Kidney epithelial cell (primary cell): ENCODE results near the gene KRTAP5-6. TPM values are rescaled to one million over a fixed set of nuclear protein-coding genes. Genes with fewer than 3 reads are reported as not detected.

Experiments
- DNase-seq: peaks from one replicate; pipeline ENCODE4 v3.0.0-alpha.2; 2010; ENCODE audit warnings: low read depth
- H3K27me3 ChIP-seq: 2 replicates; pipeline ENCODE4 v1.6.0; 2011; ENCODE audit warnings: low read length; ENCODE audit not compliant: control insufficient read depth, insufficient read depth
- H3K36me3 ChIP-seq: 2 replicates; pipeline ENCODE4 v1.5.1; 2011; ENCODE audit warnings: low read length; ENCODE audit not compliant: control insufficient read depth, insufficient read depth
- H3K4me3 ChIP-seq: 2 replicates; pipeline ENCODE4 v1.5.1; 2011; ENCODE audit warnings: low read depth, mild to moderate bottlenecking, control low read depth, low read length
- CTCF ChIP-seq: IDR thresholded peaks from 2 replicates; pipeline ENCODE4 v1.5.1; 2011; ENCODE audit warnings: mild to moderate bottlenecking, moderate library complexity, low read length, control low read depth, inconsistent platforms; ENCODE audit not compliant: insufficient read depth, poor library complexity, severe bottlenecking
- total RNA-seq: library from RNA; depleted of rRNA; stranded (reverse); fragments of >200 nt; gene quantifications from 2 replicates; pipeline ENCODE4 v1.2.3, GENCODE V29; 2015

The KRTAP5-6 gene
- total RNA-seq, 1 donor from 2014 or later = not detected

GRCh38 chr11:1740786-1741530, 44.0 kb downstream of the KRTAP5-6 start:
- Histone ChIP-seq H3K27me3 (peaks cover 30% of the 10 kb centered on the region), H3K4me3 (no peak overlapping the region), H3K36me3 (no peaks in the 10 kb centered on the region)
- no peak for TF ChIP-seq CTCF
- no peak for DNase-seq

GRCh38 chr11:1741741-1742140, 44.7 kb downstream of the KRTAP5-6 start:
- Histone ChIP-seq H3K4me3 (no peak overlapping the region), H3K36me3 (no peaks in the 10 kb centered on the region), H3K27me3 (peaks cover 30% of the 10 kb centered on the region)
- no peak for DNase-seq
- TF ChIP-seq CTCF = no peak

- DNase-seq = no peak
- no peak for TF ChIP-seq CTCF
- peaks cover 32% of the 10 kb centered on the region for H3K27me3 ChIP-seq
- no peak overlapping the region for H3K4me3 ChIP-seq
- H3K36me3 ChIP-seq = no peaks in the 10 kb centered on the region
These were observed 45.4 kb downstream of the KRTAP5-6 start for GRCh38 chr11:1742371-1742770.

GRCh38 chr11:1742869-1743584, 46.0 kb downstream of the KRTAP5-6 start:
- no peak for TF ChIP-seq CTCF
- Histone ChIP-seq H3K4me3 (no peak overlapping the region), H3K27me3 (peaks cover 38% of the 10 kb centered on the region), H3K36me3 (no peaks in the 10 kb centered on the region)
- DNase-seq = no peak

GRCh38 chr11:1743585-1744136, 46.7 kb downstream of the KRTAP5-6 start:
- H3K36me3 ChIP-seq = no peaks in the 10 kb centered on the region
- no peak for TF ChIP-seq CTCF
- no peak for DNase-seq
- H3K4me3 ChIP-seq = no peak overlapping the region
- peaks cover 45% of the 10 kb centered on the region for H3K27me3 ChIP-seq
